GM23248 (cell line): ENCODE results near the gene THAP5. TPM values are rescaled to one million over a fixed set of nuclear protein-coding genes. Genes with fewer than 3 reads are reported as not detected.

ENCODE experiments used
- DNase-seq: peaks from one replicate; pipeline ENCODE4 v3.0.0-alpha.2; 2015
- H2AFZ ChIP-seq: fragments of 200-600 bp; sonication (generic); 2 replicates; pipeline ENCODE4 v1.6.1; 2016; ENCODE audit warnings: antibody characterized with exemption
- H3F3A ChIP-seq: fragments of 200-600 bp; sonication (generic); 2 replicates; pipeline ENCODE4 v1.6.1; 2016; ENCODE audit warnings: mild to moderate bottlenecking, antibody characterized with exemption, mixed run types; ENCODE audit not compliant: insufficient read depth
- H3K27ac ChIP-seq: fragments of 200-600 bp; sonication (generic); 2 replicates; pipeline ENCODE4 v1.5.1; 2016; ENCODE audit warnings: mild to moderate bottlenecking
- H3K27me3 ChIP-seq: fragments of 200-600 bp; sonication (generic); replicated peaks from 2 replicates; pipeline ENCODE4 v1.6.1; 2016; ENCODE audit warnings: mild to moderate bottlenecking; ENCODE audit not compliant: insufficient read depth
- H3K36me3 ChIP-seq: fragments of 200-600 bp; sonication (generic); 2 replicates; pipeline ENCODE4 v1.6.1; 2016; ENCODE audit warnings: low read depth, mild to moderate bottlenecking
- H3K4me1 ChIP-seq: fragments of 200-600 bp; sonication (generic); 2 replicates; pipeline ENCODE4 v1.6.1; 2016; ENCODE audit warnings: mild to moderate bottlenecking; ENCODE audit not compliant: insufficient read depth
- H3K4me2 ChIP-seq: fragments of 200-600 bp; sonication (generic); one replicate; pipeline ENCODE4 v1.6.1; 2016; ENCODE audit warnings: mild to moderate bottlenecking; ENCODE audit not compliant: unreplicated experiment
- H3K4me3 ChIP-seq: fragments of 200-600 bp; sonication (generic); 2 replicates; pipeline ENCODE4 v1.5.1; 2016; ENCODE audit warnings: mild to moderate bottlenecking
- H3K79me2 ChIP-seq: fragments of 200-600 bp; sonication (generic); 2 replicates; pipeline ENCODE4 v1.6.1; 2016; ENCODE audit warnings: mild to moderate bottlenecking; ENCODE audit not compliant: insufficient read depth
- H3K9ac ChIP-seq: fragments of 200-600 bp; sonication (generic); 2 replicates; pipeline ENCODE4 v1.6.1; 2016; ENCODE audit warnings: mild to moderate bottlenecking
- H3K9me2 ChIP-seq: fragments of 200-600 bp; sonication (generic); 2 replicates; pipeline ENCODE4 v1.6.1; 2016; ENCODE audit warnings: mixed run types, mild to moderate bottlenecking, moderate library complexity; ENCODE audit not compliant: insufficient read depth
- H3K9me3 ChIP-seq: fragments of 200-600 bp; sonication (generic); one replicate; pipeline ENCODE4 v1.6.1; 2017; ENCODE audit warnings: low read depth
- H4K20me1 ChIP-seq: fragments of 200-600 bp; sonication (generic); 2 replicates; pipeline ENCODE4 v1.6.0; 2016; ENCODE audit not compliant: insufficient read depth
- EZH2 ChIP-seq: fragments of 200-600 bp; sonication (generic); IDR thresholded peaks from 2 replicates; pipeline ENCODE4 v1.6.1; 2018; ENCODE audit warnings: antibody characterized with exemption, mild to moderate bottlenecking; ENCODE audit not compliant: insufficient read depth, poor library complexity, severe bottlenecking
- EZH2phosphoT487 ChIP-seq: fragments of 200-600 bp; sonication (generic); IDR thresholded peaks from 2 replicates; pipeline ENCODE4 v1.6.1; 2018; ENCODE audit warnings: antibody characterized with exemption, moderate library complexity, mild to moderate bottlenecking, low read depth; ENCODE audit not compliant: insufficient read depth
- WGBS, 2 experiments: methylation state at CpG; one replicate each; pipeline ENCODE4 v1.1.6; 2015 to 2017; ENCODE audit warnings: low lambda C conversion rate in 2 of 2, low coverage in 1 of 2; ENCODE audit errors: missing lambda C conversion rate in 2 of 2; 5-methylcytosine and 5-hydroxymethylcytosine counted together
- in situ Hi-C: fragments of 300-500 bp; cut with MboI; formaldehyde crosslinking; loops from 2 replicates; pipeline ENCODE4 v1.15.0; 2020
- polyA plus RNA-seq: library from polyadenylated mRNA; unstranded; fragments of >200 nt; fragmentation: Nextera tagmentation; extraction: Ambion mirVana; gene quantifications from 2 replicates; pipeline ENCODE4 v1.2.1, GENCODE V29; 2016
- total RNA-seq: library from RNA; depleted of rRNA; stranded (reverse); fragments of >200 nt; shearing (Covaris generic); gene quantifications from 2 replicates; pipeline ENCODE4 v1.2.3, GENCODE V29; 2014

THAP5 gene
- total and polyA plus RNA-seq, 2 experiments from 2014 or later = 23.3 to 30.9 TPM

DNA sequence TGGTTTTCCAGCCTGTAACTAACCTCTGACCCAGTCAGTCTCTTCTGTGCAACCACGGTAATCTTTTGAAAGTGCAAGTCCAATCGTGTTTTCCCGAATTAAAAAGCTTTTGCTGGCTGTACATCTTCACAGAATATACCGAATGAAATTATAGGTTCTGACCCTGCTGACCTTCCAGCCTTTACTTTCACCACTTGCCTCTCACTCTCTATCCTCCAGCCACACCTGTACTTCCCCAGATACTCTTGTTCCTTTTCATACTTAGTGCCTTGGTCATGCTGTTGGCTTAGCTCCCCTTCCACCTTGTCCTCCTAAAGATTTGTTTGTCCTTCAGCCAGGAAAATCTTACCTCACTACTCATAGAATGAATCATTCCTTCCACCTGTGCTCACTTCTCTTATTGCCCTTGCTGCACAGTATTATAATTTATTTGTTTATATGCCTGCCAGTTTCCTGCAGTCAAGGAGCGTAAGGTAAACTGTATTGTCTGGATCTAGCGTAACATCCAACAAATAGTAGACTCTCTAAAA, 41.3 kb downstream of the THAP5 start:
- 96 to 97% methylated on average over 6 of the region's 6 CpGs for WGBS, 2 experiments
- in situ Hi-C loops = no loop called here
- H3K9me3 ChIP-seq = no peaks in the 10 kb centered on the region

GRCh38 chr7:108526768-108527017, 42.8 kb downstream of the THAP5 start:
- Histone ChIP-seq H3K9ac (peak overlapping the region; percentile 91), H3K36me3 (no peaks in the 10 kb centered on the region), H4K20me1 (no peaks in the 10 kb centered on the region), H3K27me3 (no peaks in the 10 kb centered on the region), H3K9me2 (no peaks in the 10 kb centered on the region), H2AFZ (peak overlapping the region; percentile 97), H3K79me2 (peaks cover 35% of the 10 kb centered on the region), H3K4me2 (peak overlapping the region; percentile 84), H3K4me1 (peaks cover 13% of the 10 kb centered on the region), H3K9me3 (no peaks in the 10 kb centered on the region), H3F3A (peaks cover 22% of the 10 kb centered on the region), H3K27ac (peak overlapping the region; percentile 93), H3K4me3 (peak overlapping the region; percentile 89)
- no peak for DNase-seq
- in situ Hi-C loops = no loop called here
- TF ChIP-seq EZH2phosphoT487 = no peak
- TF ChIP-seq EZH2 = no peak
- WGBS, 2 experiments = 2 to 6% methylated on average over 3 of the region's 3 CpGs

More for the DNA sequence above, 41.3 kb downstream of the THAP5 start:
- peaks cover 22% of the 10 kb centered on the region for H3F3A ChIP-seq
- no peak overlapping the region for H3K9ac ChIP-seq
- no peak for TF ChIP-seq EZH2phosphoT487
- no peak for TF ChIP-seq EZH2
- no peaks in the 10 kb centered on the region for H4K20me1 ChIP-seq
- H3K9me2 ChIP-seq = no peaks in the 10 kb centered on the region
- H3K4me1 ChIP-seq = peaks cover 13% of the 10 kb centered on the region
- no peaks in the 10 kb centered on the region for H3K27me3 ChIP-seq
- H3K4me3 ChIP-seq = no peak overlapping the region
- H3K27ac ChIP-seq = no peak overlapping the region
- H3K36me3 ChIP-seq = no peaks in the 10 kb centered on the region
- H2AFZ ChIP-seq = no peak overlapping the region
- H3K79me2 ChIP-seq = peaks cover 19% of the 10 kb centered on the region
- no peak overlapping the region for H3K4me2 ChIP-seq
- DNase-seq = no peak

- no peaks in the 10 kb centered on the region for H3K36me3 ChIP-seq
- no peaks in the 10 kb centered on the region for H3K9me3 ChIP-seq
- WGBS, 2 experiments = 1 to 2% methylated on average over 55 to 58 of the region's 64 CpGs
- H4K20me1 ChIP-seq = no peaks in the 10 kb centered on the region
- peak within 1 kb of the TSS; percentile 95 for H3K9ac ChIP-seq
- H3K4me1 ChIP-seq = peaks cover 13% of the 10 kb centered on the region
- H3F3A ChIP-seq = peaks cover 22% of the 10 kb centered on the region
- no peak for TF ChIP-seq EZH2
- no peak for TF ChIP-seq EZH2phosphoT487
- H3K27me3 ChIP-seq = no peaks in the 10 kb centered on the region
- in situ Hi-C loops = no loop called here
- DNase-seq = peak; percentile 100
- peak within 1 kb of the TSS; percentile 89 for H3K4me3 ChIP-seq
- peak within 1 kb of the TSS; percentile 88 for H3K4me2 ChIP-seq
- H3K9me2 ChIP-seq = no peaks in the 10 kb centered on the region
- H2AFZ ChIP-seq = peak within 1 kb of the TSS; percentile 97
- H3K79me2 ChIP-seq = peaks cover 40% of the 10 kb centered on the region
- peak within 1 kb of the TSS; percentile 97 for H3K27ac ChIP-seq
Measured at GRCh38 chr7:108525985-108526767, 43.3 kb downstream of the THAP5 start, which contains the start of gene PNPLA8. PNPLA8 (minus strand) TSS chr7:108526135; CDS start chr7:108515491, 10,644 bp downstream.

GRCh38 chr7:108525327-108525984, 44.0 kb downstream of the THAP5 start:
- H3K27me3 ChIP-seq = no peaks in the 10 kb centered on the region
- no peaks in the 10 kb centered on the region for H3K36me3 ChIP-seq
- WGBS, 2 experiments = 1 to 5% methylated on average over 14 to 21 of the region's 22 CpGs
- DNase-seq = peak; percentile 87
- H2AFZ ChIP-seq = peak overlapping the region; percentile 76
- in situ Hi-C loops = no loop called here
- H3K9me2 ChIP-seq = no peaks in the 10 kb centered on the region
- peak overlapping the region; percentile 88 for H3K4me2 ChIP-seq
- H3K27ac ChIP-seq = peak overlapping the region; percentile 97
- peaks cover 13% of the 10 kb centered on the region for H3K4me1 ChIP-seq
- H3K79me2 ChIP-seq = peaks cover 47% of the 10 kb centered on the region
- no peaks in the 10 kb centered on the region for H3K9me3 ChIP-seq
- peaks cover 22% of the 10 kb centered on the region for H3F3A ChIP-seq
- H3K9ac ChIP-seq = peak overlapping the region; percentile 95
- no peaks in the 10 kb centered on the region for H4K20me1 ChIP-seq
- H3K4me3 ChIP-seq = peak overlapping the region; percentile 89
- TF ChIP-seq EZH2 = no peak
- TF ChIP-seq EZH2phosphoT487 = no peak
